GM19351 (cell line): ENCODE measurements around the gene QSOX2.

Experiments
- ATAC-seq: cut with Tn5 transposase; IDR thresholded peaks from one replicate; pipeline ENCODE4 v1.9.1; 2021; ENCODE audit warnings: mild to moderate bottlenecking, moderate library complexity; ENCODE audit not compliant: unreplicated experiment

Gene QSOX2

GRCh38 chr9:136265561-136266355 lies 20.1 kb upstream of the QSOX2 start:
- no peak for ATAC-seq

- ATAC-seq, result no peak
Measured at GRCh38 chr9:136264441-136265405, 19.1 kb upstream of the QSOX2 start.

GRCh38 chr9:136264031-136264430 lies 18.4 kb upstream of the QSOX2 start:
- ATAC-seq, result no peak

GRCh38 chr9:136262671-136263178 lies 17.1 kb upstream of the QSOX2 start:
- ATAC-seq, result no peak

GRCh38 chr9:136261686-136262430 lies 16.2 kb upstream of the QSOX2 start:
- ATAC-seq, result no peak

GRCh38 chr9:136260936-136261472 lies 15.4 kb upstream of the QSOX2 start:
- no peak for ATAC-seq

- no peak for ATAC-seq
Measured at GRCh38 chr9:136260521-136260920, 14.9 kb upstream of the QSOX2 start.

GRCh38 chr9:136259836-136260235 lies 14.2 kb upstream of the QSOX2 start:
- no peak for ATAC-seq

GRCh38 chr9:136259517-136259813 lies 13.9 kb upstream of the QSOX2 start:
- ATAC-seq, result no peak

GRCh38 chr9:136258786-136259516 lies 13.3 kb upstream of the QSOX2 start:
- ATAC-seq, result no peak

- ATAC-seq, result no peak
Measured at GRCh38 chr9:136258299-136258625, 12.7 kb upstream of the QSOX2 start.

- no peak for ATAC-seq
Measured at GRCh38 chr9:136257381-136258298, 12.0 kb upstream of the QSOX2 start.

- no peak for ATAC-seq
Measured at GRCh38 chr9:136255896-136256890, 10.6 kb upstream of the QSOX2 start.

GRCh38 chr9:136255166-136255538 lies 9.5 kb upstream of the QSOX2 start:
- no peak for ATAC-seq

GRCh38 chr9:136254381-136255165 lies 9.0 kb upstream of the QSOX2 start:
- no peak for ATAC-seq

GRCh38 chr9:136253246-136254130 lies 7.9 kb upstream of the QSOX2 start:
- ATAC-seq, result no peak
